Lower leg skin (tissue), 3 donors: ENCODE data around the gene EXOC6B.

Experiments used
- CTCF ChIP-seq, 3 donors: fragments of 450-650 bp; IDR thresholded peaks; one replicate each; pipeline ENCODE4 v1.5.1; 2016; ENCODE audit warnings: antibody characterized with exemption in 3 of 3, mild to moderate bottlenecking in 3 of 3, moderate library complexity in 2 of 3
- POLR2A ChIP-seq, 2 donors: fragments of 450-650 bp; IDR thresholded peaks; one replicate each; pipeline ENCODE4 v1.6.1; 2016 to 2017; ENCODE audit warnings: antibody characterized with exemption in 2 of 2, mild to moderate bottlenecking in 1 of 2, moderate library complexity in 1 of 2

DNA sequence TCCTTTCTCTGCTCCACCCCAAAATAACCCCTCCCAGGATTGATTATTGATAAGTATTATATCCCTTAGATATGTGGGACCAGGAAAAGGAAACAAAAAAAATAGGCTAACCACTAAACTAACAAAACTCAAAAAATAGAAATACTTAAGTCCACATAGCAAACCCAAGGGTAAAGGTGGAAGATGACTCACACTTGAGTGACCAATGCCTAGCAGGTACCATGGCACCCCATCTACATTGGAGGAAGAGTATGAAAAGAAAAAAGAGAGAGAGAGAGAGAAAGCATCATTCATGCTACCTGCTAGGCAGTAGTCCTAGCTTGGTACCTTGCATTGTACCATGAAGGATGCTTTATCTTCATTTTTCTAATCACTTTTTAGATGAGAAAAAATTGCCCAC lies 6.3 kb downstream of the EXOC6B start:
- TF ChIP-seq CTCF (IDR thresholded peaks at IDR 0.05) (no peak), POLR2A (IDR thresholded peaks at IDR 0.05) (no peak)
